Astrocyte (in vitro differentiated cells and primary cell): ENCODE data around the gene ABHD2. TPM values are rescaled to one million over a fixed set of nuclear protein-coding genes. Genes with fewer than 3 reads are reported as not detected.
A peak's percentile ranks its signal among the peaks of the same experiment; 100 is the strongest.

Experiments
- DNase-seq: peaks from one replicate; pipeline ENCODE4 v3.0.0-alpha.2; 2010; ENCODE audit warnings: low read depth
- FAIRE-seq: peaks from 2 replicates; lab custom pipeline; 2011; peaks lifted over from hg19 to GRCh38; lab: Jason Lieb, UNC
- H2AFZ ChIP-seq: 2 replicates; pipeline ENCODE4 v1.6.0; 2012; ENCODE audit warnings: low read depth, low read length, inconsistent platforms
- H3K27ac ChIP-seq: 2 replicates; pipeline ENCODE4 v1.5.1; 2011; ENCODE audit warnings: low read depth, low read length, inconsistent platforms
- H3K27me3 ChIP-seq: 2 replicates; pipeline ENCODE4 v1.6.0; 2011; ENCODE audit warnings: low read length, inconsistent platforms; ENCODE audit not compliant: insufficient read depth
- H3K36me3 ChIP-seq: 2 replicates; pipeline ENCODE4 v1.5.1; 2011; ENCODE audit warnings: low read length, inconsistent platforms; ENCODE audit not compliant: insufficient read depth
- H3K4me1 ChIP-seq: 2 replicates; pipeline ENCODE4 v1.5.1; 2011; ENCODE audit warnings: low read length, inconsistent platforms; ENCODE audit not compliant: insufficient read depth
- H3K4me2 ChIP-seq: 2 replicates; pipeline ENCODE4 v1.6.0; 2012; ENCODE audit warnings: low read length, inconsistent platforms
- H3K4me3 ChIP-seq: 2 replicates; pipeline ENCODE4 v1.5.1; 2011; ENCODE audit warnings: low read depth, mild to moderate bottlenecking, low read length, inconsistent platforms; ENCODE audit not compliant: insufficient read depth
- H3K79me2 ChIP-seq: 2 replicates; pipeline ENCODE4 v1.6.0; 2012; ENCODE audit warnings: mild to moderate bottlenecking, low read length, inconsistent platforms; ENCODE audit not compliant: insufficient read depth
- H3K9ac ChIP-seq: 2 replicates; pipeline ENCODE4 v1.6.0; 2012; ENCODE audit warnings: mild to moderate bottlenecking, low read length, inconsistent platforms
- H3K9me3 ChIP-seq: 2 replicates; pipeline ENCODE4 v1.5.1; 2012; ENCODE audit warnings: low read depth, mild to moderate bottlenecking, low read length, inconsistent platforms; ENCODE audit not compliant: insufficient read depth
- H4K20me1 ChIP-seq: 2 replicates; pipeline ENCODE4 v1.6.0; 2012; ENCODE audit warnings: low read length, inconsistent platforms; ENCODE audit not compliant: insufficient read depth
- H3K27ac Mint-ChIP-seq: one replicate; pipeline ENCODE4 v1.8.0; 2021; ENCODE audit warnings: mild to moderate bottlenecking, mixed read lengths; ENCODE audit not compliant: unreplicated experiment
- H3K27me3 Mint-ChIP-seq: one replicate; pipeline ENCODE4 v1.8.0; 2021; ENCODE audit warnings: low read depth, mixed read lengths; ENCODE audit not compliant: unreplicated experiment
- H3K36me3 Mint-ChIP-seq: one replicate; pipeline ENCODE4 v1.8.0; 2021; ENCODE audit warnings: low read depth, mixed read lengths; ENCODE audit not compliant: unreplicated experiment
- H3K4me1 Mint-ChIP-seq: one replicate; pipeline ENCODE4 v1.8.0; 2021; ENCODE audit warnings: low read depth, mixed read lengths; ENCODE audit not compliant: unreplicated experiment
- H3K4me3 Mint-ChIP-seq: one replicate; pipeline ENCODE4 v1.8.0; 2021; ENCODE audit warnings: mild to moderate bottlenecking, moderate library complexity, mixed read lengths; ENCODE audit not compliant: unreplicated experiment
- H3K9me3 Mint-ChIP-seq: one replicate; pipeline ENCODE4 v1.8.0; 2021; ENCODE audit warnings: mild to moderate bottlenecking, mixed read lengths; ENCODE audit not compliant: unreplicated experiment
- EZH2 ChIP-seq: IDR thresholded peaks from 2 replicates; pipeline ENCODE4 v1.6.1; 2012; ENCODE audit warnings: mild to moderate bottlenecking, low read length, inconsistent platforms; ENCODE audit not compliant: insufficient read depth
- total RNA-seq: library from RNA; stranded (reverse); gene quantifications from 2 replicates; pipeline ENCODE4 v1.2.1, GENCODE V29; 2021
- TF ChIP-seq, protein P1 (sequence below): IDR thresholded peaks from 2 replicates; pipeline ENCODE4 v1.5.1; 2011; ENCODE audit warnings: low read depth, mild to moderate bottlenecking, inconsistent platforms, low read length, moderate library complexity; ENCODE audit not compliant: insufficient read depth

Gene ABHD2
- total RNA-seq, 1 donor from 2014 or later = 41.3 TPM

DNA sequence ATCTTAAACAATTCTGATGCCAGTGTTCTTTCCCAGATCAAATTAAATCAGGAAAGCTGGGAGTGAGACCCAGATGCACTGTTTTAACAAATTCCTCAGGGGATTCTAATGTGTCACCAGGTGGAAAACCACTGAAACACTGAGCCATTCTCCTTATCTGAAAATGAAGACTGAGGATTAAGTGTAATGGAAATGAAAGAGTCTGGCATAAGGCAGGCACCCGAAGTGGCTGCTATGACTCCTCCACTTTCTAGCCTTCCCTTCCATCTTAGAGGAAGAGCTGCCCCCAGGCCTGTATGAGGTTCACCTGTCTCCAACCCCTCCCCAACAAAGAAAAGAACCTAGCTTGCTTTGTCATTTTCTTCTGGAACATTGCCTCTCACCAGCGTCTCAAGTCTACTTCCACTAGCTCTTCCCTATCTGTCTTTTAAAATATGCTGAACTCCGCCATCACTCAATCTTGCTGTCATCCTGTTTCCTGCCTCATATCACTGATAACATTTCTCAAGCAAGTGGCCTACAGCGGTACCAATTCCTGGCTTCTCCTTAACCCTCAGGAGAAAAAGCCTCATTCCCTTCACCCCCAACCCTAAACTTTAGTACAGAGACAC, 13.7 kb upstream of the ABHD2 start:
- FAIRE-seq (no peak), DNase-seq (no peak)
- Histone ChIP-seq H4K20me1 (no peaks in the 10 kb centered on the region), H3K9ac (no peak overlapping the region), H3K27ac (no peak overlapping the region), H2AFZ (peak overlapping the region; percentile 2), H3K4me1 (peaks cover 6% of the 10 kb centered on the region), H3K79me2 (no peaks in the 10 kb centered on the region), H3K27me3 (no peaks in the 10 kb centered on the region), H3K36me3 (no peaks in the 10 kb centered on the region), H3K9me3 (peaks cover 2% of the 10 kb centered on the region), H3K4me2 (no peak overlapping the region), H3K4me3 (no peak overlapping the region)
- no peak overlapping the region for H3K27ac Mint-ChIP-seq
- no peaks in the 10 kb centered on the region for H3K27me3 Mint-ChIP-seq
- no peaks in the 10 kb centered on the region for H3K36me3 Mint-ChIP-seq
- H3K9me3 Mint-ChIP-seq = no peaks in the 10 kb centered on the region
- no peak overlapping the region for H3K4me3 Mint-ChIP-seq
- H3K4me1 Mint-ChIP-seq = peaks cover 14% of the 10 kb centered on the region
- TF ChIP-seq, protein P1, sequence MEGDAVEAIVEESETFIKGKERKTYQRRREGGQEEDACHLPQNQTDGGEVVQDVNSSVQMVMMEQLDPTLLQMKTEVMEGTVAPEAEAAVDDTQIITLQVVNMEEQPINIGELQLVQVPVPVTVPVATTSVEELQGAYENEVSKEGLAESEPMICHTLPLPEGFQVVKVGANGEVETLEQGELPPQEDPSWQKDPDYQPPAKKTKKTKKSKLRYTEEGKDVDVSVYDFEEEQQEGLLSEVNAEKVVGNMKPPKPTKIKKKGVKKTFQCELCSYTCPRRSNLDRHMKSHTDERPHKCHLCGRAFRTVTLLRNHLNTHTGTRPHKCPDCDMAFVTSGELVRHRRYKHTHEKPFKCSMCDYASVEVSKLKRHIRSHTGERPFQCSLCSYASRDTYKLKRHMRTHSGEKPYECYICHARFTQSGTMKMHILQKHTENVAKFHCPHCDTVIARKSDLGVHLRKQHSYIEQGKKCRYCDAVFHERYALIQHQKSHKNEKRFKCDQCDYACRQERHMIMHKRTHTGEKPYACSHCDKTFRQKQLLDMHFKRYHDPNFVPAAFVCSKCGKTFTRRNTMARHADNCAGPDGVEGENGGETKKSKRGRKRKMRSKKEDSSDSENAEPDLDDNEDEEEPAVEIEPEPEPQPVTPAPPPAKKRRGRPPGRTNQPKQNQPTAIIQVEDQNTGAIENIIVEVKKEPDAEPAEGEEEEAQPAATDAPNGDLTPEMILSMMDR = no peak
- no peak for TF ChIP-seq EZH2

DNA sequence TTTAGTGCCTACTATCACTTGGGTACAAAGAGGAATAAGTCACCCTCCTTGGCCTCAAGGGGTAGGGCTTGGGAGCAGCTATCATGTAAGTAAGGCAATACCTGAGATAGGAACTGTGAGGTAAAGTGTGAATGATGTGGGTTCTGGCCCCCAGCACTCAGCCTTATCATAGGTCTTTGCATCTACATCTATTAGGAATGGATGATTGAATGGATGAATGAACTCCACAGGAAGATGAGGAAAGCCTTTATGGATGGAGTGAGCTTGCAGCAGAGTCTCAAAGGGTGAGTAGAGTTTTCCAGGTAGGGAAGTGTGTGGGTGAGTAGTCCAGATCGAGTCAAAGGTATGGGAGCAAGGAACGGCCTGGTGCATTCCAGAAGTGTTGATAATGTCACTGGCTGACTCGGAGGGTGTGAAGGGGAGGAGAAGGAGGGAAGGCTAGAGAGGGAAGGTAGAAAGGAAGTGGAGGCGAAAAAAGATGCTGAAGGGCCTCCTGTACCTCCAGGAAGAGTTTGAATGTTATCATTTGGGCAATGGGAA, 13.1 kb upstream of the ABHD2 start:
- no peaks in the 10 kb centered on the region for H3K79me2 ChIP-seq
- H3K4me3 ChIP-seq = no peak overlapping the region
- peaks cover 6% of the 10 kb centered on the region for H3K4me1 ChIP-seq
- no peak for FAIRE-seq
- H3K27ac ChIP-seq = no peak overlapping the region
- H3K27me3 ChIP-seq = no peaks in the 10 kb centered on the region
- peak overlapping the region; percentile 2 for H2AFZ ChIP-seq
- no peaks in the 10 kb centered on the region for H3K36me3 ChIP-seq
- H3K9me3 ChIP-seq = peaks cover 5% of the 10 kb centered on the region
- no peak overlapping the region for H3K9ac ChIP-seq
- Mint-ChIP-seq H3K4me1 (peaks cover 14% of the 10 kb centered on the region), H3K27ac (no peak overlapping the region), H3K27me3 (no peaks in the 10 kb centered on the region), H3K4me3 (no peak overlapping the region), H3K36me3 (no peaks in the 10 kb centered on the region), H3K9me3 (no peaks in the 10 kb centered on the region)
- H4K20me1 ChIP-seq = no peaks in the 10 kb centered on the region
- no peak overlapping the region for H3K4me2 ChIP-seq
- no peak for TF ChIP-seq EZH2
- TF ChIP-seq, protein P1 = no peak
- no peak for DNase-seq

DNA sequence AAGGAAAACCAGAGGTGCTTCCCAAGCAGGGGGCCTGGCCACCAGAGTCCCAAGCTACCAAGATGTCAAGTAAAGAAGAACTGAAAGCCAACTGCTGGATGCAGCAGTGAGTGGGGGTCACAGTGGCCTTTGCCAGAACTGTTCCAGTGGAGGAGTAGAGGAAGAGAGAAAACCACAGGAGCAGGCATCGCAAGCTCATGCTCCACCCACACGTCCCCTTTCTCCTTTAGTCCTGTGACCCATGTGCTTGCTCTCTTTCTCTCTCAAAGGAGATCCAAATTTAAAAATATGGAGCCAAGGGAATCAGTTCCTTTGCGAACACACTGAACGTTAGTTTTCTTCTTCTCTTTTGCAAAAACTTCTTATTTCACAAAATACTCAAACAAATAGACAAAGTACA, 12.4 kb upstream of the ABHD2 start:
- TF ChIP-seq EZH2 = no peak
- TF ChIP-seq, protein P1 = no peak
- no peaks in the 10 kb centered on the region for H3K27me3 Mint-ChIP-seq
- no peaks in the 10 kb centered on the region for H3K9me3 Mint-ChIP-seq

More for the DNA sequence above, 12.4 kb upstream of the ABHD2 start:
- Histone ChIP-seq H2AFZ (no peak overlapping the region), H3K4me3 (no peak overlapping the region), H3K27ac (no peak overlapping the region), H3K4me1 (peaks cover 6% of the 10 kb centered on the region), H3K9me3 (peaks cover 5% of the 10 kb centered on the region), H3K4me2 (no peak overlapping the region), H3K79me2 (no peaks in the 10 kb centered on the region), H3K9ac (no peak overlapping the region), H3K36me3 (no peaks in the 10 kb centered on the region), H3K27me3 (no peaks in the 10 kb centered on the region), H4K20me1 (no peaks in the 10 kb centered on the region)
- DNase-seq (no peak), FAIRE-seq (no peak)
- H3K4me3 Mint-ChIP-seq = no peak overlapping the region
- peaks cover 14% of the 10 kb centered on the region for H3K4me1 Mint-ChIP-seq
- no peak overlapping the region for H3K27ac Mint-ChIP-seq
- no peaks in the 10 kb centered on the region for H3K36me3 Mint-ChIP-seq
